Endothelial cell of umbilical vein (primary cell): ENCODE data around the gene FGR. TPM values are rescaled to one million over a fixed set of nuclear protein-coding genes. Genes with fewer than 3 reads are reported as not detected.

Experiments
- BruUV-seq: library from RNA; stranded (reverse); fragments of 400-500 nt; replicated peaks from 2 replicates; lab custom pipeline; 2021; lab: Mats Ljungman, UMichigan
- CTCF ChIA-PET: fragments of 300-600, 350-600 bp; sonication (Branson Sonifier 250); formaldehyde crosslinking; loops from one replicate; lab custom pipeline; 2021; ENCODE audit warnings: antibody characterized with exemption, inconsistent platforms; lab: Charles Lee
- POLR2A ChIA-PET: fragments of 300-600, 350-600 bp; sonication (Branson Sonifier 250); formaldehyde crosslinking; loops from one replicate; lab custom pipeline; 2021; ENCODE audit warnings: antibody characterized with exemption, inconsistent platforms; lab: Charles Lee
- DNase-seq: peaks from one replicate; pipeline ENCODE4 v3.0.0-alpha.2; 2011; ENCODE audit warnings: low read depth, low spot score
- FAIRE-seq: peaks from 2 replicates; lab custom pipeline; 2011; peaks lifted over from hg19 to GRCh38; lab: Jason Lieb, UNC
- H2AFZ ChIP-seq: 2 replicates; pipeline ENCODE4 v1.6.0; 2012; ENCODE audit warnings: low read depth, low read length, control low read depth, inconsistent platforms
- H3K27ac ChIP-seq: 2 replicates; pipeline ENCODE4 v1.5.1; 2011; ENCODE audit warnings: low read depth, mild to moderate bottlenecking, control low read depth, low read length, moderate library complexity; ENCODE audit not compliant: insufficient read depth
- H3K27me3 ChIP-seq, 2 experiments: 2 replicates each; pipeline versions ENCODE4 v1.6.0 to v1.6.1; 2011; ENCODE audit warnings: low read length in 2 of 2, mixed read lengths in 1 of 2; ENCODE audit not compliant: control insufficient read depth in 2 of 2, insufficient read depth in 2 of 2
- H3K36me3 ChIP-seq, 2 experiments: 2 replicates in 1 of 2; 3 replicates in 1 of 2; pipeline ENCODE4 v1.5.1; 2011; ENCODE audit warnings: low read length in 2 of 2, mild to moderate bottlenecking in 1 of 2, moderate library complexity in 1 of 2; ENCODE audit not compliant: control insufficient read depth in 2 of 2, insufficient read depth in 2 of 2; ENCODE audit errors: extremely low read depth in 1 of 2
- H3K4me1 ChIP-seq: 3 replicates; pipeline ENCODE4 v1.5.1; 2011; ENCODE audit warnings: mild to moderate bottlenecking, low read length; ENCODE audit not compliant: control insufficient read depth, insufficient read depth; ENCODE audit errors: extremely low read depth
- H3K4me2 ChIP-seq: 2 replicates; pipeline ENCODE4 v1.6.1; 2011; ENCODE audit warnings: low read length, control low read depth, mixed read lengths; ENCODE audit not compliant: insufficient read depth
- H3K4me3 ChIP-seq, 3 experiments: fragments of 200-600 bp in 1 of 3; sonication (generic), shearing (Covaris generic) in 1 of 3; replicated peaks in 1 of 3; 2 replicates each; pipeline ENCODE4 v1.5.1; 2011 to 2016; ENCODE audit warnings: control low read depth in 3 of 3, low read length in 3 of 3, mild to moderate bottlenecking in 2 of 3, inconsistent platforms in 1 of 3, low read depth in 1 of 3, moderate library complexity in 1 of 3; ENCODE audit not compliant: insufficient read depth in 1 of 3
- H3K79me2 ChIP-seq: 2 replicates; pipeline ENCODE4 v1.6.0; 2012; ENCODE audit warnings: low read length, inconsistent platforms; ENCODE audit not compliant: control insufficient read depth, insufficient read depth
- H3K9ac ChIP-seq: replicated peaks from 2 replicates; pipeline ENCODE3; 2011; ENCODE audit warnings: low read length, control low read depth; ENCODE audit not compliant: insufficient read depth; ENCODE audit errors: extremely low read depth
- H3K9me1 ChIP-seq: replicated peaks from 3 replicates; pipeline ENCODE4 v1.6.0; 2011; ENCODE audit warnings: mild to moderate bottlenecking, low read length; ENCODE audit not compliant: control insufficient read depth, insufficient read depth; ENCODE audit errors: extremely low read depth
- H3K9me3 ChIP-seq: replicated peaks from 2 replicates; pipeline ENCODE4 v1.5.1; 2012; ENCODE audit warnings: low read length, inconsistent platforms; ENCODE audit not compliant: control insufficient read depth, insufficient read depth
- H4K20me1 ChIP-seq: replicated peaks from 2 replicates; pipeline ENCODE3; 2011; ENCODE audit warnings: mild to moderate bottlenecking, low read length; ENCODE audit not compliant: control insufficient read depth, insufficient read depth; ENCODE audit errors: extremely low read depth
- FOS ChIP-seq: IDR thresholded peaks from 2 replicates; pipeline ENCODE4 v1.6.1; 2011; ENCODE audit warnings: mild to moderate bottlenecking, low read length, moderate library complexity, borderline replicate concordance; ENCODE audit not compliant: insufficient read depth
- JUN ChIP-seq: IDR thresholded peaks from 2 replicates; pipeline ENCODE4 v1.6.1; 2011; ENCODE audit warnings: borderline replicate concordance, low read depth; ENCODE audit not compliant: insufficient read length, insufficient read depth
- dilution Hi-C: fragments of 300-500 bp; cut with MboI; formaldehyde crosslinking; loops from one replicate; pipeline ENCODE4 v1.15.0; 2019; ENCODE audit warnings: low sequenced_read_pairs; ENCODE audit not compliant: extremely low pct_ligation_motif_present
- intact Hi-C: fragments of 100-400 bp; cut with micrococcal nuclease; formaldehyde crosslinking; loops from one replicate; pipeline ENCODE4 v1.10.0; 2022
- polyA plus RNA-seq, 4 experiments: library from polyadenylated mRNA; depleted of rRNA in 3 of 4; stranded (reverse) in 3 of 4; unstranded in 1 of 4; fragments of >200 nt; gene quantifications; 2 replicates each; pipeline versions ENCODE4 v1.2.1 to v1.2.3, GENCODE V29; 2011 to 2012; ENCODE audit warnings: missing spikeins in 1 of 4
- total RNA-seq: library from RNA; stranded (reverse); gene quantifications from 2 replicates; pipeline ENCODE4 v1.2.3, GENCODE V29; 2021
- TF ChIP-seq, protein P1 (sequence below), 2 donors: IDR thresholded peaks; 1 replicate in 1 of 2; 2 replicates in 1 of 2; pipeline ENCODE4 v1.5.1; 2011; ENCODE audit warnings: low read length in 2 of 2, mild to moderate bottlenecking in 2 of 2, moderate library complexity in 2 of 2, control low read depth in 1 of 2, inconsistent platforms in 1 of 2, low read depth in 1 of 2; ENCODE audit not compliant: insufficient read depth in 1 of 2; ENCODE audit errors: extremely low read depth in 1 of 2
- TF ChIP-seq, protein P2 (sequence below): IDR thresholded peaks from 2 replicates; pipeline ENCODE4 v1.6.1; 2011; ENCODE audit not compliant: insufficient read depth, insufficient read length

FGR gene
- total and polyA plus RNA-seq, 2 donors (not counting 3 experiments of a cell fraction or from before 2014, with no cell fraction given), result 0.18 TPM; not detected in 1

DNA sequence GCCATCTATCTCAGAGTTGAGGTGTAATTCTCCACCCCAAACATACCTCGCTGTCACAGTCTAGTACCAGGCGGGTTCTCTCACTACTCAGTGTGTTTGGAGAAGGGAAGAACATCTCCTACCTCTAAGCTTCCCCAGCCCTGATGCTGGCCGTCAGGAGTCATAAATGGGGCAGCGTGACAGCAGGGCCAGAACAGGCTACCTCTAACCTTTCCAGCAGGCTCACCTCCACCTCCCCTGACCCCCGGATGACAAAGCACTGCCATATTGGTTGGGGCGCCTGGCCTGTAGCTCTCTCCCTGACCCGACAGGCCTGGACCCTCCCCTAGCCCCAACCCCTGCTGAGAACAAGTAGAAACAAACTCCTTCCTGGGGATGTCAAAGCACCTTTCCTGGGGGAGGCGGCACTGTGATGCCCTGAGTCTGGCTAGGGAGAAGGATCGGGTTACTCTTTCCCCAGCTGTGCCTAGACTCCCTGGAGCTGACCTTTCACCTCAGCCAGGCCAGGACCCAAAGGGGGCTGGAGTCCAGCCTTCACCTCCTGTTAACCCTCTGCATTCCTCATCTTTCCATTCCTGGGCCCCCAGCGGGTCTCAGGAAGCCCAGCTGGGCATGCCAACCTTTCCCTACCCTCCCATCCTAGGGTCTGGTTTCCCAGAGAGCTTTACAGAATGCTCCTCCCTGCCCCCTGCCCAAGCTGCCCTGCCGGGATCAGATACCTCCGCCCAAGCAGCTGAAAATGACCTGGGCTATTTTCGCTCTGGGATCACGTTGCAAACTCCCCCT, 65.3 kb downstream of the FGR start:
- no TSS peak for BruUV-seq
- POLR2A ChIA-PET, result interaction anchor here (1.9 kb wide), 1 partner anchor 13 kb away, joined by 4 read pairs; no protein-coding TSS in a partner anchor

More for the DNA sequence above, 65.3 kb downstream of the FGR start:
- H3K9me1 ChIP-seq, result no peaks in the 10 kb centered on the region
- no peaks in the 10 kb centered on the region for H3K9me3 ChIP-seq
- FAIRE-seq (peak; percentile 8), DNase-seq (no peak)
- no peak overlapping the region for H2AFZ ChIP-seq
- intact Hi-C loops, result no loop called here
- peaks cover 6% of the 10 kb centered on the region for H3K4me1 ChIP-seq
- TF ChIP-seq, protein P1, sequence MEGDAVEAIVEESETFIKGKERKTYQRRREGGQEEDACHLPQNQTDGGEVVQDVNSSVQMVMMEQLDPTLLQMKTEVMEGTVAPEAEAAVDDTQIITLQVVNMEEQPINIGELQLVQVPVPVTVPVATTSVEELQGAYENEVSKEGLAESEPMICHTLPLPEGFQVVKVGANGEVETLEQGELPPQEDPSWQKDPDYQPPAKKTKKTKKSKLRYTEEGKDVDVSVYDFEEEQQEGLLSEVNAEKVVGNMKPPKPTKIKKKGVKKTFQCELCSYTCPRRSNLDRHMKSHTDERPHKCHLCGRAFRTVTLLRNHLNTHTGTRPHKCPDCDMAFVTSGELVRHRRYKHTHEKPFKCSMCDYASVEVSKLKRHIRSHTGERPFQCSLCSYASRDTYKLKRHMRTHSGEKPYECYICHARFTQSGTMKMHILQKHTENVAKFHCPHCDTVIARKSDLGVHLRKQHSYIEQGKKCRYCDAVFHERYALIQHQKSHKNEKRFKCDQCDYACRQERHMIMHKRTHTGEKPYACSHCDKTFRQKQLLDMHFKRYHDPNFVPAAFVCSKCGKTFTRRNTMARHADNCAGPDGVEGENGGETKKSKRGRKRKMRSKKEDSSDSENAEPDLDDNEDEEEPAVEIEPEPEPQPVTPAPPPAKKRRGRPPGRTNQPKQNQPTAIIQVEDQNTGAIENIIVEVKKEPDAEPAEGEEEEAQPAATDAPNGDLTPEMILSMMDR (IDR thresholded peaks at IDR 0.05; ENCODE audit: extremely low read depth in 1 of 2, insufficient read depth in 1 of 2, low read depth in 1 of 2, low read length in 2 of 2), result no peak
- TF ChIP-seq FOS (no peak), JUN (no peak)
- TF ChIP-seq, protein P2, sequence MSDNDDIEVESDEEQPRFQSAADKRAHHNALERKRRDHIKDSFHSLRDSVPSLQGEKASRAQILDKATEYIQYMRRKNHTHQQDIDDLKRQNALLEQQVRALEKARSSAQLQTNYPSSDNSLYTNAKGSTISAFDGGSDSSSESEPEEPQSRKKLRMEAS, result no peak
- H3K36me3 ChIP-seq, result peaks cover 0 to 2% of the 10 kb centered on the region in 2 experiments
- H3K79me2 ChIP-seq, result peaks cover 5% of the 10 kb centered on the region
- CTCF ChIA-PET, result interaction anchor here (0.7 to 9.1 kb wide), 9 partner anchors 9 to 203 kb away, joined by 3 to 112 read pairs (median 7); partner anchors contain the start of genes AHDC1 and MAP3K6
- H4K20me1 ChIP-seq, result no peaks in the 10 kb centered on the region
- H3K27me3 ChIP-seq, result no peaks in the 10 kb centered on the region
- H3K4me2 ChIP-seq, result no peak overlapping the region
- no peak overlapping the region for H3K4me3 ChIP-seq
- dilution Hi-C loops, result no loop called here
- no peak overlapping the region for H3K9ac ChIP-seq
- H3K27ac ChIP-seq, result no peak overlapping the region
